Measurements from ENCODE around the gene GSG1L.

Gene GSG1L

GRCh38 chr16:27767081-27767480, 296.4 kb downstream of the GSG1L start:
- no peak for TF ChIP-seq CTCF (IDR thresholded peaks at IDR 0.05; ENCODE audit: insufficient read depth, low read length, poor library complexity, severe bottlenecking)
- Histone ChIP-seq H3K36me3 (ENCODE audit: control insufficient read depth, insufficient read depth, low read length) (peaks cover 2% of the 10 kb centered on the region; the same call in 1 of the 2 replicates), H3K4me3 (replicated peaks; ENCODE audit: low read depth, low read length) (no peak overlapping the region), H3K27me3 (replicated peaks; ENCODE audit: control insufficient read depth, insufficient read depth, low read length) (no peaks in the 10 kb centered on the region)
- DNase-seq (ENCODE audit: extremely low read depth, insufficient read length), result no peak

GRCh38 chr16:27766236-27766925, 297.1 kb downstream of the GSG1L start:
- TF ChIP-seq CTCF (IDR thresholded peaks at IDR 0.05; ENCODE audit: insufficient read depth, low read length, poor library complexity, severe bottlenecking), result no peak

GRCh38 chr16:27764869-27765675, 298.4 kb downstream of the GSG1L start:
- Histone ChIP-seq H3K4me3 (replicated peaks; ENCODE audit: low read depth, low read length) (no peak overlapping the region), H3K36me3 (ENCODE audit: control insufficient read depth, insufficient read depth, low read length) (peaks cover 2% of the 10 kb centered on the region), H3K27me3 (replicated peaks; ENCODE audit: control insufficient read depth, insufficient read depth, low read length) (no peaks in the 10 kb centered on the region)
- no peak for DNase-seq (ENCODE audit: extremely low read depth, insufficient read length)
- no peak for TF ChIP-seq CTCF (IDR thresholded peaks at IDR 0.05; ENCODE audit: insufficient read depth, low read length, poor library complexity, severe bottlenecking)

More at GRCh38 chr16:27766236-27766925, 297.1 kb downstream of the GSG1L start:
- Histone ChIP-seq H3K36me3 (ENCODE audit: control insufficient read depth, insufficient read depth, low read length) (peaks cover 2% of the 10 kb centered on the region), H3K27me3 (replicated peaks; ENCODE audit: control insufficient read depth, insufficient read depth, low read length) (no peaks in the 10 kb centered on the region), H3K4me3 (replicated peaks; ENCODE audit: low read depth, low read length) (no peak overlapping the region)
- no peak for DNase-seq (ENCODE audit: extremely low read depth, insufficient read length)

- Histone ChIP-seq H3K36me3 (ENCODE audit: control insufficient read depth, insufficient read depth, low read length) (peaks cover 2% of the 10 kb centered on the region), H3K27me3 (replicated peaks; ENCODE audit: control insufficient read depth, insufficient read depth, low read length) (no peaks in the 10 kb centered on the region), H3K4me3 (replicated peaks; ENCODE audit: low read depth, low read length) (no peak overlapping the region)
- DNase-seq (ENCODE audit: extremely low read depth, insufficient read length), result no peak
- no peak for TF ChIP-seq CTCF (IDR thresholded peaks at IDR 0.05; ENCODE audit: insufficient read depth, low read length, poor library complexity, severe bottlenecking)
These were observed 299.1 kb downstream of the GSG1L start for GRCh38 chr16:27764427-27764826.

- H3K4me3 ChIP-seq (replicated peaks; ENCODE audit: low read depth, low read length), result no peak overlapping the region
- TF ChIP-seq CTCF (IDR thresholded peaks at IDR 0.05; ENCODE audit: insufficient read depth, low read length, poor library complexity, severe bottlenecking), result no peak
- no peak for DNase-seq (ENCODE audit: extremely low read depth, insufficient read length)
- H3K27me3 ChIP-seq (replicated peaks; ENCODE audit: control insufficient read depth, insufficient read depth, low read length), result no peaks in the 10 kb centered on the region
- peaks cover 2% of the 10 kb centered on the region for H3K36me3 ChIP-seq (ENCODE audit: control insufficient read depth, insufficient read depth, low read length)
These were observed 301.1 kb downstream of the GSG1L start for GRCh38 chr16:27762441-27762840.
